Measurements from ENCODE around the gene MRPL38.

GRCh38 chr17:75921596-75921995, 16.9 kb upstream of the MRPL38 start:
- TF ChIP-seq CTCF (IDR thresholded peaks at IDR 0.05): no peak
- TF ChIP-seq POLR2A (IDR thresholded peaks at IDR 0.05): no peak
- TF ChIP-seq POLR2AphosphoS5 (IDR thresholded peaks at IDR 0.05): no peak
